Progenitor cell of endocrine pancreas (in vitro differentiated cells): Measurements from ENCODE around the gene DGKG. TPM values are rescaled to one million over a fixed set of nuclear protein-coding genes. Genes with fewer than 3 reads are reported as not detected.

Source experiments
- DNase-seq: peaks from one replicate; pipeline ENCODE4 v3.0.0; 2021; ENCODE audit warnings: low spot score; ENCODE audit not compliant: unreplicated experiment
- H3K27ac Mint-ChIP-seq: 2 replicates; pipeline ENCODE4 v1.8.0; 2021; ENCODE audit warnings: mild to moderate bottlenecking, moderate library complexity, mixed read lengths
- H3K27me3 Mint-ChIP-seq: 2 replicates; pipeline ENCODE4 v1.8.0; 2021; ENCODE audit warnings: mixed read lengths
- H3K36me3 Mint-ChIP-seq: 2 replicates; pipeline ENCODE4 v1.8.0; 2022; ENCODE audit warnings: mixed read lengths; ENCODE audit not compliant: insufficient read depth
- H3K4me1 Mint-ChIP-seq: 2 replicates; pipeline ENCODE4 v1.8.0; 2021; ENCODE audit warnings: low read depth, mixed read lengths
- H3K4me3 Mint-ChIP-seq: 2 replicates; pipeline ENCODE4 v1.8.0; 2021; ENCODE audit warnings: low read depth, mild to moderate bottlenecking, moderate library complexity, mixed read lengths
- H3K9me3 Mint-ChIP-seq: 2 replicates; pipeline ENCODE4 v1.8.0; 2021; ENCODE audit warnings: low read depth, mixed read lengths
- CTCF ChIP-seq: fragments of 200-600 bp; sonication (generic); IDR thresholded peaks from one replicate; pipeline ENCODE4 v1.5.0; 2021; ENCODE audit warnings: antibody characterized with exemption, mild to moderate bottlenecking; ENCODE audit not compliant: unreplicated experiment
- total RNA-seq: library from RNA; stranded (reverse); gene quantifications from 2 replicates; pipeline ENCODE4 v1.2.1, GENCODE V29; 2021

DGKG gene
- total RNA-seq, 1 donor from 2014 or later: 0.17 TPM

DNA sequence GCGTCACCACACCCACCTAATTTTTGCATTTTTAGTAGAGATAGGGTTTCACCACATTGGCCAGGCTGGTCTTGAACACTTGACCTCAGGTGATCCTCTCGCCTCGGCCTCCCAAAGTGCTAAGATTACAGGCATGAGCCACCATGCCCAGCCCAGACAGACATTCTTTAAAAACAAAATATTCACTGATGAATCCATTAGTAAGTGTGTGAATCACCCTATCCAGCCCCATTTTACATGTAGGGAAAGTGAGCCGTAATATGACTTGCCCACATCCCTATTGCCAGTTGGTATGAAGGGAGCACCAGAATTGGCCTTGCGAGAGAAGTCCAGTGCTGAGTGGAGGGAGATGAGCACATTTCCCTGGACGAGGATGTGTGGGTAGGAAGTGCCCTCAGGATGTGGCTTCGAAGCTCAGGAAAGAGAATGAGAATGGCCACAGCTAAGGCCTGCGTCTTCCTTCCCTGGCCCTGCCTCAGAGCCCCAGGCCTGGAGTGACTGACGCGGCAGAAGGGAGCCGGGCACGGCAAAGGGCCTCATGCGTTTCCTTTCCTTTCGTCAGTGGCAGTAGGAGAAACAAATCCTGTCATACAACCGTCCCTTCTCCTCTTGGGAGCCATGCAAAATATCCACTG is 224.9 kb downstream of the DGKG start:
- Mint-ChIP-seq H3K4me3 (no peak overlapping the region), H3K36me3 (no peaks in the 10 kb centered on the region)
- DNase-seq: no peak

GRCh38 chr3:186133980-186134379 is 228.1 kb downstream of the DGKG start:
- DNase-seq: no peak
- peaks cover 4% of the 10 kb centered on the region for H3K27me3 Mint-ChIP-seq
- no peak overlapping the region for H3K27ac Mint-ChIP-seq
- no peaks in the 10 kb centered on the region for H3K9me3 Mint-ChIP-seq
- TF ChIP-seq CTCF: no peak
- peaks cover 6% of the 10 kb centered on the region for H3K4me1 Mint-ChIP-seq
- no peak overlapping the region for H3K4me3 Mint-ChIP-seq
- no peaks in the 10 kb centered on the region for H3K36me3 Mint-ChIP-seq

More for the DNA sequence above, 224.9 kb downstream of the DGKG start:
- Mint-ChIP-seq H3K9me3 (no peaks in the 10 kb centered on the region), H3K27me3 (peaks cover 2% of the 10 kb centered on the region), H3K27ac (no peak overlapping the region), H3K4me1 (peaks cover under 1% of the 10 kb centered on the region)
- TF ChIP-seq CTCF: no peak

GRCh38 chr3:186132487-186132886 is 229.5 kb downstream of the DGKG start:
- Mint-ChIP-seq H3K27me3 (peaks cover 4% of the 10 kb centered on the region), H3K4me1 (peaks cover 6% of the 10 kb centered on the region), H3K27ac (no peak overlapping the region), H3K4me3 (no peak overlapping the region), H3K9me3 (no peaks in the 10 kb centered on the region), H3K36me3 (no peaks in the 10 kb centered on the region)
- no peak for TF ChIP-seq CTCF
- no peak for DNase-seq

DNA sequence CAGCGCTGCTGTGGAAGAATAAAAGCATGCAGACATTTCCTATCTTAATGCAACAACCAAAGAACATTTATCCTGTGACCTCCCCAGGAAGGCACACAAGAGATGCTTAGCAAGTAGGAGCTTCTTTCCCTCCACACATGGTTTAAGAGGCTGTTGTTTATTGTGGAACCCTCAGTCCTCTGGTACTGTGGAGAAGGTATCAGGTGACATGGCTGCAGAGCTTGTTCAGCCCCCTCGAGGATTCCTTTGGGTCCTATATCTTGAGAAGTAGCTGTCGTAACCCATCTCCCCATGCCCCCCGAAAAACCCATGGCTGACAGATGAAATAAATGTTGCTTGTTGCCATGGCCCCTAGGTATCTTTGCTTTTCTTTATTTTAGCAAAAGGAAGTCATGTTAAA is 232.8 kb downstream of the DGKG start:
- no peak for TF ChIP-seq CTCF
- peaks cover 9% of the 10 kb centered on the region for H3K4me1 Mint-ChIP-seq
- H3K9me3 Mint-ChIP-seq: no peaks in the 10 kb centered on the region
- no peaks in the 10 kb centered on the region for H3K36me3 Mint-ChIP-seq
- peaks cover 4% of the 10 kb centered on the region for H3K27me3 Mint-ChIP-seq
- no peak overlapping the region for H3K27ac Mint-ChIP-seq
- DNase-seq: no peak
- H3K4me3 Mint-ChIP-seq: no peak overlapping the region

DNA sequence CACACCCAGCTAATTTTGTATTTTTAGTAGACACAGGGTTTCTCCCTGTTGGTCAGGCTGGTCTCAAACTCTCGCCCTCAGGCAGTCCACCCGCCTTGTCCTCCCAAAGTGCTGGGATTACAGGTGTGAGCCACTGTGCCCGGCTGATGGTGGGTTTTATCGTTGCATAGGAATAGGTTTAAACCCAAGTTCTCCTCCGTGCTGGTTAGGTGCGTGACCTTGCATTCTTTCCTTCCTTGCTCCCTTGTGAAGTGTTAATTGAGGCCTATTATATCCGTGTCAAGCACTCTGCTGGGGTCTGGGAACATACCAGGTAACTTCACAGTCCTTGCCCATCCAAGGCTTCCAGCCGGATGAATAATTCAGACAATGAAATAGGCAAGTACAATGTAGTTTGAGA is 233.9 kb downstream of the DGKG start:
- Mint-ChIP-seq H3K36me3 (no peaks in the 10 kb centered on the region), H3K27ac (no peak overlapping the region), H3K4me1 (peaks cover 10% of the 10 kb centered on the region), H3K4me3 (no peak overlapping the region), H3K27me3 (peaks cover 4% of the 10 kb centered on the region), H3K9me3 (no peaks in the 10 kb centered on the region)
- DNase-seq: no peak
- TF ChIP-seq CTCF: no peak
